Upper lobe of right lung (tissue), 1 donor: ENCODE data around the gene MAGEL2. TPM values are rescaled to one million over a fixed set of nuclear protein-coding genes. Genes with fewer than 3 reads are reported as not detected.

Experiments
- ATAC-seq: fragments of 200-7000 bp; cut with Tn5 transposase; one replicate; pipeline ENCODE4 v1.9.1; 2020; ENCODE audit warnings: mild to moderate bottlenecking, moderate library complexity
- DNase-seq: peaks from one replicate; pipeline ENCODE4 v3.0.0-alpha.2; 2020
- H3K27ac ChIP-seq: fragments of 200-600 bp; one replicate; pipeline ENCODE4 v1.8.0; 2022
- H3K27me3 ChIP-seq: fragments of 200-600 bp; one replicate; pipeline ENCODE4 v1.8.0; 2022; ENCODE audit warnings: mild to moderate bottlenecking
- H3K36me3 ChIP-seq: fragments of 200-600 bp; one replicate; pipeline ENCODE4 v1.8.0; 2022
- H3K4me1 ChIP-seq: fragments of 200-600 bp; one replicate; pipeline ENCODE4 v1.8.0; 2022
- H3K4me3 ChIP-seq: fragments of 200-600 bp; one replicate; pipeline ENCODE4 v1.8.0; 2022; ENCODE audit warnings: mild to moderate bottlenecking
- H3K9me3 ChIP-seq: fragments of 200-600 bp; one replicate; pipeline ENCODE4 v1.8.0; 2022
- CTCF ChIP-seq: fragments of 200-600 bp; IDR thresholded peaks from one replicate; pipeline ENCODE4 v1.8.0; 2022; ENCODE audit warnings: antibody characterized with exemption
- intact Hi-C: fragments of 100-400 bp; cut with DNase I; formaldehyde crosslinking; loops from one replicate; pipeline ENCODE4 v1.11.0; 2022
- total RNA-seq: library from RNA; stranded (reverse); fragmentation: NEBNext Ultra II Directional; extraction: Animal tissue kit (Norgen Biotek cat#: 25700); gene quantifications from one replicate; pipeline ENCODE4 v1.2.1, GENCODE V29; 2021
- donor health status: DM: no; HTN: yes; CAD: no; lungs with severe emphysema.

MAGEL2 gene
- total RNA-seq, 1 donor from 2014 or later: 0.14 TPM

DNA sequence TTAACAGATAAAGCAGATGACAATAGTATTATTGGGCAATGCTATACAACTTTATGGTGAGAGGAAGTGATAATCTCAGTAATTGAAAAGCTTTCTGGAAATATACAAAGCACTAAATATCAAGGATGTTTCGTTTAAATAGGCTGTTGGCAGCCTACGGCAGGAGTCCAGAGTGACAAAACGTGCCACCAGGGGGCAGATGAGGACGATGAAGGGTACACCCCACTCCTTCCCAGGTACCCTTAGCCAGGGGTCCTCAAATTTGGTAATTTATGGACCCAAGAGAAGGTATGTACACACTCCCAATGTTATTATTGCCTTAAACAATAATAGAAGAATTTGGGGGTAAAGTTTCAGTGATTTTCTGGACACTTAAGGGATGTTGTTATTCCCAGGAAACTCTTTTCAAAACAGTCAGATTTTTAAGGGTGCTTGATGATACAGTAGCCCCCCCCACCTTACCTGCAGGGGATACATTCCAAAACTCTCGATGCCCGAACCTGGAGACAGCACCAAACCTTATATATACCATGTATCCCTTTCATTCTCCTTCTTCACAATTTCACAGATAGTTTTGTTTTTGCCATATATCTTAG, 1.4 kb upstream of the MAGEL2 start:
- no peaks in the 10 kb centered on the region for H3K4me1 ChIP-seq
- H3K9me3 ChIP-seq: no peaks in the 10 kb centered on the region
- H3K4me3 ChIP-seq: no peak overlapping the region
- H3K27ac ChIP-seq: no peak overlapping the region
- peaks cover 28% of the 10 kb centered on the region for H3K27me3 ChIP-seq
- no peaks in the 10 kb centered on the region for H3K36me3 ChIP-seq
- ATAC-seq (peak; percentile 58), DNase-seq (no peak)
- peak; percentile 65 for TF ChIP-seq CTCF
- intact Hi-C loops: no loop called here

GRCh38 chr15:23647001-23647295, 719 bp downstream of the MAGEL2 start:
- no peak for TF ChIP-seq CTCF
- Histone ChIP-seq H3K4me1 (no peaks in the 10 kb centered on the region), H3K9me3 (no peaks in the 10 kb centered on the region), H3K27me3 (peaks cover 28% of the 10 kb centered on the region), H3K27ac (no peak overlapping the region), H3K4me3 (no peak overlapping the region), H3K36me3 (no peaks in the 10 kb centered on the region)
- DNase-seq (no peak), ATAC-seq (no peak)
- intact Hi-C loops: no loop called here

- intact Hi-C loops: no loop called here
- Histone ChIP-seq H3K4me1 (no peaks in the 10 kb centered on the region), H3K9me3 (no peaks in the 10 kb centered on the region), H3K4me3 (no peak overlapping the region), H3K27ac (no peak overlapping the region), H3K27me3 (peaks cover 28% of the 10 kb centered on the region), H3K36me3 (no peaks in the 10 kb centered on the region)
- DNase-seq: no peak
- ATAC-seq: no peak
- no peak for TF ChIP-seq CTCF
Measured at GRCh38 chr15:23646165-23647000, 1.3 kb downstream of the MAGEL2 start.

DNA sequence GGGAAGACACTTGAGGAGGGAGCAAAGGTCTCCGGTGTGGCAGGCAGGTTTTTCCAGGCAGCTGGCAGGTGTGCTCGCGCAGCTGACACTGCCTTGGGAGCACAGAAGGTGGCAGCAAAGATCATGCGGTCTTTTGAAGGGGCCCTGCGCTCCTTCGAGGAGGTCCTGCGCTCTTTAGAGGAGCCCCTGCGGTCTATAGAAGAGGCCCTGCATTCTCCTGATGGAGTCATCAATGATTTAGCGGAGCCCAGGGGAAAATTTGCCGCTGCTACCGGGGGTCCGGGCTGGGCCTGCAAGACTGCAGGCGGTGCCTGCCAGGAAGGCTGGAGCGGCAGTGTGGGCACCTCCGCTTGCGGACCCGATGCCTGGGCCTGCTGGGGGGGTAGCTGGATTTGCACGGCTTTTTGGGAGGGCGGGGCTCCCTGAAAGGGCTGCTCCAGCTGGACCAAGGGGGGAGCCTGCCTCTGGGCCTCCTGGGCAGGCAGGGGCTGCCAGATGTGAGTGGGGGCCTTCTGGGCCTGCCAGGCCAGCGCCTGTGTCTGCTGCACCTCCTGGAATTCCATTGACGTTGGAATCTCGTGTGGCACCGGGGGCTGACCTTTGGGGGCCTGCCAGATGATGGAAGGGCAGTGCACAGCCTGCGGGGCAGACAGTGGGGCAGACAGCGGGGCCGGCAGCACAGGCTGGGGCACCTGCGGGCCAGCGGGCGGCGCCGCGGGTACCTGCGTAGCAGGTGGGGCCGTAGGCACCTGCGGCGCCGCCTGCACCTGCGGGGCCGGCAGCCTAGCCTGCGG, 2.1 kb downstream of the MAGEL2 start:
- Histone ChIP-seq H3K36me3 (no peaks in the 10 kb centered on the region), H3K27ac (no peak overlapping the region), H3K27me3 (peaks cover 28% of the 10 kb centered on the region), H3K9me3 (no peaks in the 10 kb centered on the region), H3K4me3 (no peak overlapping the region), H3K4me1 (no peaks in the 10 kb centered on the region)
- no peak for DNase-seq
- intact Hi-C loops: no loop called here
- no peak for ATAC-seq
- no peak for TF ChIP-seq CTCF

DNA sequence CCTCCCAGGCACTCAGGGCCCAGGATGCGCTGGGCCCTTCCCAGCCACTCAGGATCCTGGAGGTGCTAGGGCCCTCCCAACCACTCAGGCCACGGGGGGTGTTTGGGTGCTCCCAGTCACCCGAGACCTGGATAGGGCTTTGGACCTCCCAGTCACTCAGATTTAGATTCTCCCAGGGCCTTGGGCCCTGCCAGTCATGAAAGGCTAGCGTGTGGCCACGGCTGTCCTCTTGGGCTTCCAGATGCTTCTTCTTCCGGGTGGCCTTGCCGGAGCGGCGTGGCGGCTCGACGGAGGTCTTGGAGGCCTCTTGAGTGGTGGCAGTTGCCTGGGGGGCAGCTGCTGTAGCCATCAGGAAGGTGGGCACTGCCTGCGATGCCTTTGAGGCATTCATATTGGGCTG, 2.8 kb downstream of the MAGEL2 start:
- Histone ChIP-seq H3K4me1 (no peaks in the 10 kb centered on the region), H3K27ac (no peak overlapping the region), H3K36me3 (no peaks in the 10 kb centered on the region), H3K4me3 (no peak overlapping the region), H3K9me3 (no peaks in the 10 kb centered on the region), H3K27me3 (peaks cover 28% of the 10 kb centered on the region)
- DNase-seq: no peak
- ATAC-seq: no peak
- no peak for TF ChIP-seq CTCF
- intact Hi-C loops: no loop called here
